Brain microvascular endothelial cell (primary cell): ENCODE data around the gene IFI44L.

Experiments used
- DNase-seq: peaks from one replicate; pipeline ENCODE4 v3.0.0-alpha.2; 2020
- H3K27ac ChIP-seq: fragments of 250-450 bp; sonication (Bioruptor Pico); 2 replicates; pipeline ENCODE4 v1.5.1; 2020; ENCODE audit warnings: mild to moderate bottlenecking, moderate library complexity
- H3K27me3 ChIP-seq: fragments of 250-450 bp; sonication (Bioruptor Pico); replicated peaks from 2 replicates; pipeline ENCODE4 v1.5.1; 2020; ENCODE audit warnings: mild to moderate bottlenecking
- H3K36me3 ChIP-seq: fragments of 250-450 bp; sonication (Bioruptor Pico); replicated peaks from 2 replicates; pipeline ENCODE4 v1.5.1; 2020; ENCODE audit warnings: mild to moderate bottlenecking
- H3K4me3 ChIP-seq: 2 replicates; pipeline ENCODE4 v1.5.1; 2011; ENCODE audit warnings: low read depth, mild to moderate bottlenecking, control low read depth, low read length, moderate library complexity
- CTCF ChIP-seq: IDR thresholded peaks from 2 replicates; pipeline ENCODE4 v1.5.1; 2011; ENCODE audit warnings: low read depth, mild to moderate bottlenecking, moderate library complexity, low read length, control low read depth, inconsistent platforms; ENCODE audit errors: missing control alignments
- in situ Hi-C: cut with HindIII; loops from 2 replicates; pipeline ENCODE4 v1.10.0; 2017; ENCODE audit warnings: low sequenced_read_pairs, low pct_ligation_motif_present

The IFI44L gene

GRCh38 chr1:78607334-78607927, 12.8 kb upstream of the IFI44L start:
- no peak overlapping the region for H3K27ac ChIP-seq
- no peaks in the 10 kb centered on the region for H3K27me3 ChIP-seq
- in situ Hi-C loops = no loop called here
- no peak for DNase-seq
- H3K36me3 ChIP-seq = no peaks in the 10 kb centered on the region
- H3K4me3 ChIP-seq = no peak overlapping the region
- TF ChIP-seq CTCF = peak; percentile 43

DNA sequence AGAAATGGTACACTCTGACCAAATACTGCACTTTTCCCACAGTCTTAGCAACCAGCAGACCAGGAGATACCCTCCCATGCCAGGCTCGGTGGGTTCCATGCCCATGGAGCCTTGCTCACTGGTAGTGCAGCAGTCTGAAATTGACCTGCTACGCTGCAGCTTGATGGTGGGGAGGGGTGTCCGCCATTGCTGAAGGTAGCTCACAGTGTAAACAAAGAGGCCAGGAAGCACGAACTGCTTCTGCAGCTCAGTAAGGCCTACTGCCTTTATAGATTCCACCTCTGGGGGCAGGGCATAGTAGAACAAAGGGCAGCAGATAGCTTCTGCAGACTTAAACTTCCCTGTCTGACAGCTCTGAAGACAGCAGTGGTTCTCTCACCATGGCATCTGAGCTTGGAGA, 12.3 kb upstream of the IFI44L start:
- peak; percentile 8 for TF ChIP-seq CTCF
- H3K4me3 ChIP-seq = no peak overlapping the region
- H3K27ac ChIP-seq = no peak overlapping the region
- H3K27me3 ChIP-seq = no peaks in the 10 kb centered on the region
- H3K36me3 ChIP-seq = no peaks in the 10 kb centered on the region
- DNase-seq = no peak
- in situ Hi-C loops = no loop called here

- peak; percentile 84 for TF ChIP-seq CTCF
- Histone ChIP-seq H3K4me3 (no peak overlapping the region), H3K27ac (no peak overlapping the region), H3K36me3 (no peaks in the 10 kb centered on the region), H3K27me3 (no peaks in the 10 kb centered on the region)
- peak; percentile 80 for DNase-seq
- in situ Hi-C loops = no loop called here
Measured at GRCh38 chr1:78617615-78618026, 2.6 kb upstream of the IFI44L start.

- Histone ChIP-seq H3K27ac (no peak overlapping the region), H3K4me3 (no peak overlapping the region), H3K27me3 (no peaks in the 10 kb centered on the region), H3K36me3 (no peaks in the 10 kb centered on the region)
- in situ Hi-C loops = no loop called here
- DNase-seq = no peak
- no peak for TF ChIP-seq CTCF
Measured at GRCh38 chr1:78619032-78619431, 1.2 kb upstream of the IFI44L start.

DNA sequence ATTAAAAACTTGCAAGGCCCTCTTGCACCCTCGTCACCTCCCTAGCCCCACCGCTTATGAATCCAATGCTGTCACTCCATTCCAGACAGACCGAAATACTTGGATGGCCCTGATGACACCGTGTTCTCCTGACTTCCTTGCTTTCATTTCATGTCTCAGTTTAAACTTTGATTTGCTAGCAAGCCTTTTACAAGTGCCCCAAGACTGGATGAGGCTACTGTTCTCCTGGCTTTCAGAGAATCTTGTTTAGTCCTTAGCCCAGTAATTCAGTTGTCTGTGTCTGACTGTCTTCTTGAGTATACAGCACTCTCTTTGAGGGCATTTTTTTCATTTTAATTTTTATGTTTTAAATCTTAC, 824 bp upstream of the IFI44L start:
- H3K27ac ChIP-seq = peak overlapping the region; percentile 39
- in situ Hi-C loops = no loop called here
- H3K27me3 ChIP-seq = no peaks in the 10 kb centered on the region
- H3K36me3 ChIP-seq = no peaks in the 10 kb centered on the region
- peak; percentile 9 for DNase-seq
- TF ChIP-seq CTCF = no peak
- no peak overlapping the region for H3K4me3 ChIP-seq

DNA sequence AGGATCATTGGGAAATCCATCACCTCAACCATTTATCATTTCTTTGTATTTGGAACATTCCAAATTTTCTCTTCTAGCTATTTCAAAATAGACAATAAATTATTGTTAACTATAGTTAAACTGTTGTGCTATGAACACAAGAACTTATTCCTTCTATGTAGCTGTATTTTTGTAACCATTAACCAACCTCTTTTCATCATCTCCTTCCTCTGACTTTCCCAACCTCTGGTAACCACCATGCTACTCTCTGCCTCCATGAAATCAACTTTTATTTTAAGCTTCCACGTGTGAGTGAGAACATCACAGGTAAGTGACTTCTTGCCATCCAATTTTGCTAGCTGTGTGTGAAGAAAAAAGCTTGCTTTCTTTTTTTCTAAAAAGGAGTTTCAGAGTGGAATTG, 418 bp downstream of the IFI44L start:
- H3K4me3 ChIP-seq = peak overlapping the region; percentile 31
- no peak for DNase-seq
- TF ChIP-seq CTCF = no peak

More for the DNA sequence above, 418 bp downstream of the IFI44L start:
- H3K36me3 ChIP-seq = no peaks in the 10 kb centered on the region
- in situ Hi-C loops = no loop called here
- no peaks in the 10 kb centered on the region for H3K27me3 ChIP-seq
- peak overlapping the region; percentile 39 for H3K27ac ChIP-seq
